Measurements from ENCODE around the gene ASMT. TPM values are rescaled to one million over a fixed set of nuclear protein-coding genes. Genes with fewer than 3 reads are reported as not detected.
"Not testable (repeated sequence)": the region's sequence is repeated elsewhere in the genome, so short reads cannot be mapped to it uniquely, and the experiment has no call there.

The ASMT gene
- total RNA-seq, 1 experiment from 2014 or later: not detected

GRCh38 chrX:1597345-1598020 is 17.4 kb upstream of the ASMT start:
- no peak for DNase-seq (ENCODE audit: extremely low read depth, low read depth)

DNA sequence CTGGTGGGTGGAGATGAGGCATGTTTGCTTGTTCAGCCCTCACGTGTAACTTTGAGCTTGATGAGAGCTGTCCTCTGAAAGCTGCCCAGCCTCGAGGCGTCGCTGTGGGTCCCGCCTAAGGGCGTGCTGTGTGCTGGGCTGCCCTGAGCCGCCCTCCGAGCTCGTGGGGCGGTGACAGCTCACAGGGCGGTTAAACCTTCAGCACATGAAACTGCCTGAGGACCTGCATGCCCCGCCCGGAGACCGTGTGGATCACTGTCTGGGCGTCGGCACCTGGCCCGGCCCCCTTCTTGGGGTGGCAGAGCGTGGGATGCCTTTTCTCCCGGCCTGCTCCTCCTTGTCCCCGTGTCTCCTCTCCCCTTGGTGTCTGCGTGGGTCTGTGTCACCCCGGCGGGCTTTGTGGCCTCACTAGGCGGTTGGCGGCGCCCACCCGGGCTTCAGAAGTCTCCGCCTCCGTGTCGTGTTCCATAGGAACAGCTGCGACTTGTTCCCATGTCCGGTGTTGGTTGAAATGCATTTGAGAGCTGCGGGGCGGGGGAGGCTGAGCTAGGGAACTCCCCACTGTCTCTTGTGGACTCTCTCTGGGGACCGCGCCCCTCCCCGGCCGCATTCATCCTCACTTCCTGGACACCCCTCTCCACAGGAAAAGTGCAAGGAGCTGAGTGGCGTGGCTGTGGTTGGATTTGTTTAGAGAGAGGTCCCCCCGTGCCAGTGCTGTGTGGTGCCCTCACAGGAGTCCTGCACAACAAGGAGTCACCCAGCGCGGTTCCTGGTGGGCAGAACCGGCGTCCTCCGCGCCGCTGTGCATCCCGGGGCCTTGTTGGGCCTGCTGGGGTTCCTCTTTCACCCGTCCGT is 16.6 kb upstream of the ASMT start:
- DNase-seq (ENCODE audit: extremely low read depth, low read depth): no peak

GRCh38 chrX:1598876-1599790 is 15.7 kb upstream of the ASMT start:
- no peak for DNase-seq (ENCODE audit: extremely low read depth, low read depth)

DNA sequence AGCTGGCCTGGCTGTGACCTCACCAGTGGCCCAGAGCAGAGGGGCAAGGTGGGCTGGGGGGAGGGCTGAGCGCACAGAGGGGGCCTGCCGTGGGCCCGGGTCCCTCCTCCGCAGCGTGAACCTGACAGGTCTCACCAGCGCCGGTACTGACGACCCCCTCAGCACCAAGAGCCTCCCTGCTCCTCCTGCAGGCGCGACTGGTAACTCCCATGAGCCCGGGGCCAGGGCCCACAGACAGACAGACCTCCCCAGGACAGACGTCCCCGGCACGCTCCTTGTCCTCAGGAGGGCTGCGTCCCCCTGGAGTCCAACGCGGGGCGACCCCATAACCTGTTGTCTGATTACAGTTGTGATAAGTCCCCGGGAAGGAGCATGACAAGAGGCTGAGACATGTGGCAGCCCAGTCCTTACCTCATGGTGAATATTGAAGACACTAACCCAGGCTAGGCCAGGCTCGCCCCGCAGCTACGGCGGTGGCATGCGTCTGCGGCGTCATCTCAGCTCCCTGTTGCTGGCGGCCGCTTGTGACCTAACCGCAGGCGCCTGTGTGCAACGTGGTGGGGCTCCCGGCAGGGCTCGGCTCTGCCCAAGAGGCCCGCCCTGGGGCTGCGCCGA is 15.0 kb upstream of the ASMT start:
- DNase-seq (ENCODE audit: extremely low read depth, low read depth): no peak

GRCh38 chrX:1600406-1601050 is 14.3 kb upstream of the ASMT start:
- no peak for DNase-seq (ENCODE audit: extremely low read depth, low read depth)

DNA sequence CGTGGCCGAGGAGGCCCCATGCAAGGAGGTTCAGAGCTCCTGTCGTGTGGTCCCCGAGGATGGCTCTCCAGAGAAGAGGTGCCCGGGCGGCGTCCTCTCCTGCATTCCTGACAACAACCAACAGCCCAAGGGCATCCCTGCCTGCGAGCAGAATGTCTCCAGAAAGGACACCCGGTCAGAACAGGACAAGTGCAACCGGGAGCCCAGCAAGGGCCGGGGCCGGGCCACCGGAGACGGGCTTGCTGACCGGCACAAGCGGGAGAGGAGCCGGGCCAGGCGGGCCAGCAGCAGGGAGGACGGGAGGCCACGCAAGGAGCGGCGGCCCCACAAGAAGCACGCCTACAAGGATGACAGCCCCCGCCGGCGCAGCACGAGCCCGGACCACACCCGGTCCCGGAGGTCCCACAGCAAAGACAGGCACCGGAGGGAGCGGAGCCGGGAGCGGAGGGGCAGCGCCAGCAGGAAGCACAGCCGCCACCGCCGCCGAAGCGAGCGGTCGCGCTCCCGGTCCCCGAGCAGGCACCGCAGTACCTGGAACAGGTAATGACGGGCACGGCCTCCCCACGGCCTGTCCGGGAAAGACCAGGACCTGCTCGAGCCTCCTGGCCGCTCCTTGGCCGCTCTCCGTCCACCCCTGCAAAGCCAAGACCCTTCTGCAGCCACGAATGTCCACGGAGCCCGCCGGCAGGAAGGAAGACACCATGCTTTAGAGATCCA is 13.7 kb upstream of the ASMT start:
- no peak for DNase-seq (ENCODE audit: extremely low read depth, low read depth)

DNA sequence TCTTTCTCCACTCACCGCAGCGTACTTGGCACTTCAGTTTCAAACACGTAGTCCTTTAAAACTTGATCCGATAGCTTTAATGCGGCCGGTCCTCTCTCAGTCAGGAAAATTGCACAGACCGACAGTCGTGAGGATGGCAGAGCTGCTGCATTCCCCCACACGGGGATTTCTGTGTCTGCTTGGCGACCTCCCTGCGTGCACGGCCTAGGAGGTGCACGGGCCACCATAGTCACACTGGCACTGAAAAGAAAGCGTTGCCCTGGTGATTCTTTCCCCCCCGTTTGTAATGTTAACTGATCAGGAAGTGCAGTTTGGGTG is 13.1 kb upstream of the ASMT start:
- no peak for DNase-seq (ENCODE audit: extremely low read depth, low read depth)

DNA sequence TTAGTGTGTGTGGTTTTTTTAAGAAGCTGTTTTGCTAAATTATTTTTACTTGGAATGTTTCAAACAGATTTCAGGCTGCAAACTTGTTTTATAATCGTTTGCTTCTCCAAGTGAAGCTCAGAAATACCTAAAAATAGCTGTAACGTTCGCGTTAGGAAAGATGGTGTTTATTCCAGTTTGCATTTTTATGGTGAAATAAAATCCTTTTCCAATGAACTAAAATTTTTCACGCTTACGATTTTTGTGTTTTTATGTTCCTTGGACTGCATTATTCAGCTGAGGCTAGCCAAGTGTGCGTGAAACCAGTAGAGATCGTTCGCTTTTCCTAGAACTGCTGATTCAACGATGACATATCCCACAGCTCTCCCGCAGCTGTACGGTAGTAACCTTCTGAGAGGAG is 12.6 kb upstream of the ASMT start:
- DNase-seq (ENCODE audit: extremely low read depth, low read depth): no peak

DNA sequence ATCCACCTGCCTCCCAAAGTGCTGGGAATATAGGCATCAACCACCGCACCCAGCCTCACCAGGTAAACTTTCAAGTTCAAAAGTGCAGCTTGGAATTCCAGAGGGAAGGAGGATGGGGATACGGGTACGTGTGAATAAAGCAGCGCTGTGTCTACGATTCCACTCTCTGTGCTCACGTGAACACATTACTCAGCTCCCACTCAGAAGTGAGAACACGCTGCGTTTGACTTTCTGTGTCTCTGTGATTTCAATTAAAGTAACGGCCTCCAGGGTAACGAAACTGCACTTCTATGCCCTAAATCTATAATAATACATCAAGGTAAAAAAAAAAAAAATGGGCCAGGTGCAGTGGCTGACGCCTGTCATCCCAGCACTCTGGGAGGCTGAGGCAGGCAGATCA is 8.4 kb upstream of the ASMT start:
- DNase-seq (ENCODE audit: extremely low read depth, low read depth): no peak

- DNase-seq (ENCODE audit: extremely low read depth, low read depth): no peak
Measured at GRCh38 chrX:1609311-1609710, 5.5 kb upstream of the ASMT start.

- DNase-seq (ENCODE audit: extremely low read depth, low read depth): no peak
Measured at GRCh38 chrX:1609762-1610161, 5.1 kb upstream of the ASMT start.

- DNase-seq (ENCODE audit: extremely low read depth, low read depth): no peak
Measured at GRCh38 chrX:1610166-1610565, 4.7 kb upstream of the ASMT start.

DNA sequence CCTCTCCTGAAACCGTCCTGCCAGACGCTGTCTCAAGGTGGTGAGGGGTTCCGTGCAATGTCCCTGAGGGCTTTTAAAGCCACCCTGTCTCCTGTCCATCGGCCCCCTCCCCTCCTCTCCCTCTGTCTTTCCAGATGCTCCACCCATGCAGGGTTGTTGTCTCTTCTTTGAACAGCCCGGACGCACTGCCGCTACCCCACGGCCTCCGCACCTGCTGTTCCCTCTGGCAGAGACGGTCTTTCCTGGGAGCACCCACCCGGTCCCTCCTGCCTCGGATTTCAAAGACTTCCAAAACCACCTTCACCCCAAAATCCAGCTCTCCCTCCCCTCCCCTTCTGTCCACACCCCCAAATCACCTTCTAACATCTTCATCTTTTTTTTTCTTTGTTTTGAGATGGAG is 4.1 kb upstream of the ASMT start:
- no peak for DNase-seq (ENCODE audit: extremely low read depth, low read depth)

GRCh38 chrX:1612641-1613286 is 2.1 kb upstream of the ASMT start:
- no peak for DNase-seq (ENCODE audit: extremely low read depth, low read depth)

DNA sequence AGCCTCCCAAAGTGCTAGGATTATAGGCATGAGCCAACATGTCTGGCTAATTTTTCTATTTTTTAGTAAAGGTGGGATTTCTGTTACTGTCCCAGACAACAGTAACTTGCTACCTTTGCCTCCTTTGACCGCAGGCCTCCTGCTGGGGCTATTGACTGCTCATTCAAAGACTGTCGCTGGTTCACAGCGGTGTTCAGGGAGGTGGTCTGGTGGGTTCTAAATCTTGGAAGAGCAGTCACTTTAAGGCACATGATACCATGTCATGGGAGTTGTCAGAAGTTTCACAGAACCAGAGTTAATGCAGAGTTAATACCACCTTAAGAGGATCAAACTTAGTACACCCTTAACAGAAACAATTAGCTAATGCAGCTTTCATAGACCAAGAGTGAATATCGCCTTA is 3.8 kb downstream of the ASMT start:
- DNase-seq (ENCODE audit: extremely low read depth, low read depth): no peak

DNA sequence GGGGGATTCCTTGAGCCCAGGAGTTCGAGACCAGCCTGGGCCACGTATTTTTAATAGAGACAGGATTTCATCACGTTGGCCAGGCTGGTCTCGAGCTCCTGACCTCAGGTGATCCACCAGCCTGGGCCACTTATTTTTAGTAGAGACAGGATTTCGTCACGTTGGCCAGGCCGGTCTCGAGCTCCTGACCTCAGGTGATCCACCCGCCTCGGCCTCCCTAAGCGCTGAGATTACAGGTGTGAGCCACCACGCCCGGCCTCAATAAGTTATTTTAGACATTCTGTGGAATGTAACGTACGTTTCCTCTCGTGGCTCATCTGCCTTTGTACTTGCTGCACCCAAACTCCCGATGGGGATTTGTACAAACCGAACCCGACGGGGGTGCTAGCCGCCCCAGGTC is 8.8 kb downstream of the ASMT start:
- no peak for DNase-seq (ENCODE audit: extremely low read depth, low read depth)

GRCh38 chrX:1624158-1624860 is 9.4 kb downstream of the ASMT start:
- DNase-seq (ENCODE audit: extremely low read depth, low read depth): not testable (repeated sequence)

DNA sequence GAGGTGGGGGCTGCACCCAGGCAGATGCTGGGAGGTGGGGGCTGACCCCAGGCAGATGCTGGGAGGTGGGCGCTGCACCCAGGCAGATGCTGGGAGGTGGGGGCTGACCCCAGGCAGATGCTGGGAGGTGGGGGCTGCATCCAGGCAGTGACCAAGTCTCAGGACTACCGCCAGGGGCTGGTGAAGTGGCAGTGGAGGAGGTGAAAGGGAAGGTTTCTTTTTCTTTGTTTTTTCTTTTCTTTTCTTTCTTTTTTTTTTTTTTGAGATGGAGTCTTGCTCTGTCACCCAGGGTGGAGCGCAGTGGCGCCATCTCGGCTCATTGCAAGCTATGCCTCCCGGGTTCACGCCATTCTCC is 10.0 kb downstream of the ASMT start:
- not testable (repeated sequence) for DNase-seq (ENCODE audit: extremely low read depth, low read depth)

DNA sequence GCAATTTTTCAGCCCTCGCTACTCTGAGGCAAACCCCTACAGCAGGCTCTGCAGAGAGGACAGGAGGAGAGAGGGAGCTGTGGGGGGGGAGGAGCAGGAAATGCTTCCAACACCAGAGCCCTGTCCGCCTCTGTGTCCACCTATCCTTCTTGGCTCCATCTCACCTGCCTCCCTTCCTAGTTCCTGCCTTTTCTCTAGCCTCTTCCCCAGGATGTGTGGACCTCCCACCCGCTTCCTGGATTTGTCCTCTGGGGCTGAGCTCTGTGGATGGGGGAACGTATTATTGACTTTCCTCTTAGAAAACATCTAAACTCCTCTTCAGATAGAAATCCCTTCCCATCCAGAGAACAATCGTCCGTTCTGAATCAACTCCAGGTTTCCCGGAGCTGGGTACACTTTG is 14.4 kb downstream of the ASMT start:
- no peak for DNase-seq (ENCODE audit: extremely low read depth, low read depth)

Data from NCI-H460 (cell line).